GM12801 (cell line): ENCODE data around the gene TULP3.

Experiments
- CTCF ChIP-seq: IDR thresholded peaks from one replicate; pipeline ENCODE4 v1.5.1; 2011; ENCODE audit warnings: control low read depth; ENCODE audit not compliant: insufficient read length; ENCODE audit errors: extremely low read depth

TULP3 gene

GRCh38 chr12:2895511-2895910 is 4.8 kb downstream of the TULP3 start:
- no peak for TF ChIP-seq CTCF

- TF ChIP-seq CTCF, result no peak
Observed at GRCh38 chr12:2897418-2897817, 6.7 kb downstream of the TULP3 start.

- TF ChIP-seq CTCF, result no peak
Observed at GRCh38 chr12:2900642-2901041, 10.0 kb downstream of the TULP3 start.

- TF ChIP-seq CTCF, result no peak
Observed at GRCh38 chr12:2902272-2902880, 11.7 kb downstream of the TULP3 start.

- TF ChIP-seq CTCF, result no peak
Observed at GRCh38 chr12:2904260-2904659, 13.6 kb downstream of the TULP3 start.

- no peak for TF ChIP-seq CTCF
Observed at GRCh38 chr12:2912216-2912575, 21.5 kb downstream of the TULP3 start.

- no peak for TF ChIP-seq CTCF
Observed at GRCh38 chr12:2919249-2919648, 28.6 kb downstream of the TULP3 start.
